ENCODE results near the gene PLIN5.

The PLIN5 gene

GRCh38 chr19:4482721-4483364 is 52.2 kb downstream of the PLIN5 start:
- no peak for TF ChIP-seq CTCF (IDR thresholded peaks at IDR 0.05; ENCODE audit: low read depth, low read length, missing control alignments)
- DNase-seq (ENCODE audit: low read depth) = no peak
- no peak overlapping the region for H3K4me3 ChIP-seq (ENCODE audit: low read depth, low read length)

- H3K4me3 ChIP-seq (ENCODE audit: low read depth, low read length) = no peak overlapping the region
- TF ChIP-seq CTCF (IDR thresholded peaks at IDR 0.05; ENCODE audit: low read depth, low read length, missing control alignments) = no peak
- DNase-seq (ENCODE audit: low read depth) = no peak
Observed at GRCh38 chr19:4477034-4477801, 57.8 kb downstream of the PLIN5 start.

- no peak for DNase-seq (ENCODE audit: low read depth)
- H3K4me3 ChIP-seq (ENCODE audit: low read depth, low read length) = peak overlapping the region; percentile 88
- no peak for TF ChIP-seq CTCF (IDR thresholded peaks at IDR 0.05; ENCODE audit: low read depth, low read length, missing control alignments)
Observed at GRCh38 chr19:4474514-4475022, 60.5 kb downstream of the PLIN5 start.

- DNase-seq (ENCODE audit: low read depth) = no peak
- peak overlapping the region; percentile 88 for H3K4me3 ChIP-seq (ENCODE audit: low read depth, low read length)
- no peak for TF ChIP-seq CTCF (IDR thresholded peaks at IDR 0.05; ENCODE audit: low read depth, low read length, missing control alignments)
Observed at GRCh38 chr19:4473763-4474513, 61.1 kb downstream of the PLIN5 start.

- DNase-seq (ENCODE audit: low read depth) = no peak
- TF ChIP-seq CTCF (IDR thresholded peaks at IDR 0.05; ENCODE audit: low read depth, low read length, missing control alignments) = no peak
- peak overlapping the region; percentile 88 for H3K4me3 ChIP-seq (ENCODE audit: low read depth, low read length)
Observed at GRCh38 chr19:4473011-4473762, 61.8 kb downstream of the PLIN5 start.

Measured in GM12864 (cell line).